Right lobe of liver (tissue), 6 donors: ENCODE results near the gene ASIC4. TPM values are rescaled to one million over a fixed set of nuclear protein-coding genes. Genes with fewer than 3 reads are reported as not detected.

ENCODE experiments used
- ATAC-seq, 4 donors: fragments of 200-7000 bp; cut with Tn5 transposase; one replicate each; pipeline ENCODE4 v1.9.1; 2020; ENCODE audit warnings: mild to moderate bottlenecking in 4 of 4, moderate library complexity in 4 of 4
- DNase-seq, 3 donors: peaks; one replicate each; pipeline ENCODE4 v3.0.0-alpha.2; 2020
- H3K27ac ChIP-seq, 3 donors: fragments of 200-600 bp; one replicate each; pipeline ENCODE4 v1.8.0; 2022
- H3K27me3 ChIP-seq, 2 donors: fragments of 200-600 bp; one replicate each; pipeline ENCODE4 v1.8.0; 2022
- H3K36me3 ChIP-seq, 4 donors: fragments of 200-600 bp; sonication (generic) in 1 of 4; one replicate each; pipeline versions ENCODE4 v1.5.1 to v1.8.0; 2017 to 2022; ENCODE audit warnings: control low read depth in 1 of 4
- H3K4me1 ChIP-seq, 4 donors: fragments of 200-600 bp; sonication (generic) in 1 of 4; one replicate each; pipeline versions ENCODE4 v1.5.1 to v1.8.0; 2017 to 2022; ENCODE audit warnings: control low read depth in 1 of 4
- H3K4me3 ChIP-seq, 3 donors: fragments of 200-600 bp; one replicate each; pipeline ENCODE4 v1.8.0; 2022
- H3K9me3 ChIP-seq, 4 donors: fragments of 200-600 bp; sonication (generic) in 1 of 4; one replicate each; pipeline versions ENCODE4 v1.5.1 to v1.8.0; 2017 to 2022; ENCODE audit warnings: control low read depth in 1 of 4
- CTCF ChIP-seq, 4 donors: fragments of 200-600 bp in 3 of 4; fragments of 450-650 bp in 1 of 4; IDR thresholded peaks; one replicate each; pipeline versions ENCODE4 v1.5.1 to v1.8.0; 2016 to 2022; ENCODE audit warnings: antibody characterized with exemption in 4 of 4, mild to moderate bottlenecking in 2 of 4
- POLR2A ChIP-seq: fragments of 450-650 bp; IDR thresholded peaks from one replicate; pipeline ENCODE4 v1.6.1; 2017; ENCODE audit warnings: antibody characterized with exemption, mild to moderate bottlenecking
- WGBS: methylation state at CpG from one replicate; pipeline ENCODE4 v1.1.6; 2018; ENCODE audit warnings: low coverage, low lambda C conversion rate; ENCODE audit not compliant: insufficient coverage; ENCODE audit errors: missing lambda C conversion rate; 5-methylcytosine and 5-hydroxymethylcytosine counted together
- intact Hi-C, 2 donors: fragments of 100-400 bp; cut with DNase I; formaldehyde crosslinking; loops; one replicate each; pipeline versions ENCODE4 v1.11.2 to v1.14.1; 2022
- total RNA-seq, 6 experiments: library from RNA; depleted of rRNA in 2 of 6; stranded (reverse); fragments of >200 nt in 2 of 6; fragmentation: NEBNext Ultra II Directional in 3 of 6; extraction: Animal tissue kit (Norgen Biotek cat#: 25700) in 3 of 6; gene quantifications; one replicate each; pipeline versions ENCODE4 v1.1.0 to v1.2.4, GENCODE V29; 2016 to 2023
- donor health status: DM: no; HTN: yes; CAD: no.
- donor health status: DM: no; HTN: no; CAD: no.
- donor health status: DM: no; HTN: no; CAD: no.
- donor health status: DM: no; HTN: yes; CAD: no.
- donor health status: DM: no; HTN: yes; CAD: no.

ASIC4 gene
- total RNA-seq, 6 experiments from 2014 or later: not detected

- ATAC-seq (no peak), DNase-seq (no peak)
- intact Hi-C loops: no loop called here
- H3K9me3 ChIP-seq: no peaks in the 10 kb centered on the region
- WGBS: 92% methylated on average over 5 of the region's 6 CpGs
- no peaks in the 10 kb centered on the region for H3K36me3 ChIP-seq
- no peak overlapping the region for H3K4me3 ChIP-seq
- peaks cover 0 to 5% (median 1%) of the 10 kb centered on the region in 4 donors for H3K4me1 ChIP-seq
- no peaks in the 10 kb centered on the region for H3K27me3 ChIP-seq
- H3K27ac ChIP-seq: no peak overlapping the region
- TF ChIP-seq POLR2A: no peak
- no peak for TF ChIP-seq CTCF (IDR thresholded peaks at IDR 0.05)
Measured at GRCh38 chr2:219569041-219569440, 54.8 kb downstream of the ASIC4 start.

- H3K27ac ChIP-seq: no peak overlapping the region
- DNase-seq (no peak), ATAC-seq (no peak)
- 92% methylated on average over 6 of the region's 6 CpGs for WGBS
- H3K4me3 ChIP-seq: no peak overlapping the region
- no peaks in the 10 kb centered on the region for H3K36me3 ChIP-seq
- TF ChIP-seq POLR2A (no peak), CTCF (IDR thresholded peaks at IDR 0.05) (no peak)
- no peaks in the 10 kb centered on the region for H3K9me3 ChIP-seq
- H3K4me1 ChIP-seq: peaks cover 0 to 5% (median 1%) of the 10 kb centered on the region in 4 donors
- H3K27me3 ChIP-seq: no peaks in the 10 kb centered on the region
- intact Hi-C loops: no loop called here
Measured at GRCh38 chr2:219569635-219570034, 55.4 kb downstream of the ASIC4 start.

GRCh38 chr2:219570194-219570923, 56.1 kb downstream of the ASIC4 start:
- H3K27ac ChIP-seq: peak overlapping the region in 2 of 3 donors; percentile 51 to 57
- peak; percentile 23 for TF ChIP-seq POLR2A
- TF ChIP-seq CTCF (IDR thresholded peaks at IDR 0.05): no peak
- no peaks in the 10 kb centered on the region for H3K9me3 ChIP-seq
- peak overlapping the region; percentile 60 to 76 (median 60) for H3K4me3 ChIP-seq
- 9% methylated on average over 8 of the region's 95 CpGs for WGBS
- intact Hi-C loops: no loop called here
- DNase-seq (no peak), ATAC-seq (peak; percentile 57 to 66 (median 59))
- H3K27me3 ChIP-seq: no peaks in the 10 kb centered on the region
- H3K4me1 ChIP-seq: peaks cover 0 to 5% (median 1%) of the 10 kb centered on the region in 4 donors
- no peaks in the 10 kb centered on the region for H3K36me3 ChIP-seq

- DNase-seq (no peak), ATAC-seq (peak; percentile 2 to 48 (median 29))
- no peaks in the 10 kb centered on the region for H3K36me3 ChIP-seq
- H3K27ac ChIP-seq: peak overlapping the region; percentile 51 to 57 (median 52)
- intact Hi-C loops: no loop called here
- H3K27me3 ChIP-seq: no peaks in the 10 kb centered on the region
- peaks cover 0 to 5% (median 1%) of the 10 kb centered on the region in 4 donors for H3K4me1 ChIP-seq
- peak overlapping the region; percentile 60 to 76 (median 60) for H3K4me3 ChIP-seq
- TF ChIP-seq POLR2A: no peak
- no peak for TF ChIP-seq CTCF (IDR thresholded peaks at IDR 0.05)
- H3K9me3 ChIP-seq: no peaks in the 10 kb centered on the region
- WGBS: no CpG with 5 or more reads among the region's 55 CpGs
Measured at GRCh38 chr2:219570924-219571310, 56.6 kb downstream of the ASIC4 start.
